Mucosa of stomach (tissue), 1 donor: ENCODE data around the gene ITGA2B.

Experiments used
- H3K27me3 ChIP-seq: one replicate; pipeline ENCODE4 v1.7.0; 2013; ENCODE audit warnings: mild to moderate bottlenecking, low read length; ENCODE audit not compliant: control insufficient read depth, insufficient read depth
- H3K36me3 ChIP-seq: one replicate; pipeline ENCODE4 v1.7.0; 2013; ENCODE audit warnings: low read length; ENCODE audit not compliant: control insufficient read depth, insufficient read depth
- H3K4me1 ChIP-seq: one replicate; pipeline ENCODE4 v1.7.0; 2013; ENCODE audit warnings: mild to moderate bottlenecking, low read length; ENCODE audit not compliant: control insufficient read depth, insufficient read depth
- H3K4me3 ChIP-seq: one replicate; pipeline ENCODE4 v1.7.0; 2013; ENCODE audit warnings: low read length
- H3K9ac ChIP-seq: one replicate; pipeline ENCODE4 v1.7.0; 2013; ENCODE audit warnings: mild to moderate bottlenecking, low read length, moderate library complexity
- H3K9me3 ChIP-seq: one replicate; pipeline ENCODE4 v1.7.0; 2013; ENCODE audit warnings: mild to moderate bottlenecking, low read length, moderate library complexity; ENCODE audit not compliant: control insufficient read depth
- donor health status: Pancreatic carcinoma.

Gene ITGA2B

DNA sequence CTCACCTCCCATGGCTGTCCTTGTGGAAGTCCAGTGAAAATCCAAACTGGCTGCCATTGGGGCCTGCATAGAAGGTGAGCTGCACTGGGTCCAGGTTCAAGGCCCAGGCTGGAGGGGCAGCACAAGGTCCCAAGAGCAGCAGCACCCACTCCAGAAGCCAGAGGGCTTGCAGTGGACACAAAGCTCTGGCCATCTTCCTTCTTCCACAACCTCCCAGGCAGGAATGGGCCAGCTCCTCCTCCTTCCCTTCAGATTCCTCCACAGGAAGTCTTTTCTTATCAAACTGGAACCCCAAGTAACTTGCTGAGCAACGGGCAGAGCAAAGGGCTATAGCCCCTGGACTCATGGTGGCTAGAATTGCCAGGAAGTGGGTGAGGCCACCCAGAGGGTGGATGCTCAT is at the start of gene ITGA2B:
Gene ITGA2B (minus strand): TSS at position 369 of the 400 bp plus-strand sequence. CDS start 176 bp downstream, at position 193.
- Histone ChIP-seq H3K27me3 (peaks cover 24% of the 10 kb centered on the region), H3K4me3 (no peak within 1 kb of the TSS), H3K9ac (no peak within 1 kb of the TSS), H3K36me3 (no peaks in the 10 kb centered on the region), H3K4me1 (peaks cover 22% of the 10 kb centered on the region), H3K9me3 (no peaks in the 10 kb centered on the region)

DNA sequence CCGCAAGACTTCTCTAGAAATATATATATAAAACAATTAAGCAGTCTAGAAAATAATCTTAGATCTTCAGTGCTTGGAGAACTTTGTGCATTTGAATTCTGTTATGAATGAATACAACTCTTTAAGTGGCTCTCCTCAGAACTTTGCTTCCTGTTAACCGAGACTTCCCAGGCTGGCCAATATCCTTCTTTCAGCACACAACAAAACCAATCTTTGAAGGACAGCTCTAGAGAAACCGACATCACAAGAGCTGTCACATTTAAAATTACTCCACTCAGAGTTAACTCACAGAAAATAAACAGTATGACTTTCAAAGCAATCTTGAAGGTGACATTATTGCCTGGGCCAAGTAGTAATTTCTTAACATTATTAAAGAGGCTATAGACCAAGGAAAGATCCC is 49.7 kb upstream of the ITGA2B start:
- Histone ChIP-seq H3K4me1 (no peaks in the 10 kb centered on the region), H3K9ac (no peak overlapping the region), H3K9me3 (no peaks in the 10 kb centered on the region), H3K27me3 (no peaks in the 10 kb centered on the region), H3K4me3 (no peak overlapping the region), H3K36me3 (no peaks in the 10 kb centered on the region)

GRCh38 chr17:44438636-44439035 is 49.2 kb upstream of the ITGA2B start:
- H3K9ac ChIP-seq, result no peak overlapping the region
- no peaks in the 10 kb centered on the region for H3K9me3 ChIP-seq
- no peaks in the 10 kb centered on the region for H3K4me1 ChIP-seq
- no peak overlapping the region for H3K4me3 ChIP-seq
- H3K27me3 ChIP-seq, result no peaks in the 10 kb centered on the region
- no peaks in the 10 kb centered on the region for H3K36me3 ChIP-seq

GRCh38 chr17:44436336-44436735 is 46.9 kb upstream of the ITGA2B start:
- no peaks in the 10 kb centered on the region for H3K4me1 ChIP-seq
- no peaks in the 10 kb centered on the region for H3K27me3 ChIP-seq
- no peaks in the 10 kb centered on the region for H3K36me3 ChIP-seq
- H3K9ac ChIP-seq, result no peak overlapping the region
- H3K9me3 ChIP-seq, result no peaks in the 10 kb centered on the region
- H3K4me3 ChIP-seq, result no peak overlapping the region

GRCh38 chr17:44432254-44433157 is 43.1 kb upstream of the ITGA2B start:
- H3K4me1 ChIP-seq, result no peaks in the 10 kb centered on the region
- H3K27me3 ChIP-seq, result no peaks in the 10 kb centered on the region
- H3K9ac ChIP-seq, result no peak overlapping the region
- H3K9me3 ChIP-seq, result no peaks in the 10 kb centered on the region
- H3K4me3 ChIP-seq, result no peak overlapping the region
- no peaks in the 10 kb centered on the region for H3K36me3 ChIP-seq

DNA sequence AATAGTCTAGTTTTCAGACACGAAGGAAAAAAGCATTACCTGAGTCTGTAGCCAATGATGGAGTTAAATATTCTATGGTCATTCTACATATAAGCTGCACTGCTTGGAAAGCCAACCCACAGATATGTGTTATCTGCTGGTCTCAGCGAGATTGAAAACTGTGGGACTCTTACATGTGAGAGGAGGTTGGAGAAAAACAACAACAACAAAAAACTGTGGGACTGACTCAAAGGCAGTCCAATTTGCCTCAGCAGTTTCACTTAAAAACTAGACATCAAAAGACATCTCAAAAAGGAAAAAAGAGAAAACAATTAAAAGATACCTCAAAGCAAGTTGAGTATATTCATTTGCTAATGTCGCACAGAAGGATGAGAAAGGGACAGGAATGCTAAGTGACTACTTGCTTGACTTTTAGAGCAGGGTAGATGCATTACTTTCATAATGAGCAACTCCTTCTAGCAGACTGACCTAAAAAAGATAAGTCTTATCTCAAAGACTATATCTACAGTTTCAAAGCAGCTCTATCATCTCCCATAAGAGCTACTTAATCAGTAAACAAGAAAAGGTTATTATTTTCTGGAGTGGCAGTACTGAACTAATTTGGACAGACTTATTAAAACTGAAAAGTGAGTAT is 35.5 kb upstream of the ITGA2B start:
- Histone ChIP-seq H3K9ac (no peak overlapping the region), H3K36me3 (no peaks in the 10 kb centered on the region), H3K27me3 (no peaks in the 10 kb centered on the region), H3K9me3 (no peaks in the 10 kb centered on the region), H3K4me3 (no peak overlapping the region), H3K4me1 (no peaks in the 10 kb centered on the region)

GRCh38 chr17:44417553-44417952 is 28.1 kb upstream of the ITGA2B start:
- H3K27me3 ChIP-seq, result no peaks in the 10 kb centered on the region
- H3K36me3 ChIP-seq, result no peaks in the 10 kb centered on the region
- H3K9ac ChIP-seq, result no peak overlapping the region
- H3K9me3 ChIP-seq, result no peaks in the 10 kb centered on the region
- peaks cover 4% of the 10 kb centered on the region for H3K4me1 ChIP-seq
- no peak overlapping the region for H3K4me3 ChIP-seq

DNA sequence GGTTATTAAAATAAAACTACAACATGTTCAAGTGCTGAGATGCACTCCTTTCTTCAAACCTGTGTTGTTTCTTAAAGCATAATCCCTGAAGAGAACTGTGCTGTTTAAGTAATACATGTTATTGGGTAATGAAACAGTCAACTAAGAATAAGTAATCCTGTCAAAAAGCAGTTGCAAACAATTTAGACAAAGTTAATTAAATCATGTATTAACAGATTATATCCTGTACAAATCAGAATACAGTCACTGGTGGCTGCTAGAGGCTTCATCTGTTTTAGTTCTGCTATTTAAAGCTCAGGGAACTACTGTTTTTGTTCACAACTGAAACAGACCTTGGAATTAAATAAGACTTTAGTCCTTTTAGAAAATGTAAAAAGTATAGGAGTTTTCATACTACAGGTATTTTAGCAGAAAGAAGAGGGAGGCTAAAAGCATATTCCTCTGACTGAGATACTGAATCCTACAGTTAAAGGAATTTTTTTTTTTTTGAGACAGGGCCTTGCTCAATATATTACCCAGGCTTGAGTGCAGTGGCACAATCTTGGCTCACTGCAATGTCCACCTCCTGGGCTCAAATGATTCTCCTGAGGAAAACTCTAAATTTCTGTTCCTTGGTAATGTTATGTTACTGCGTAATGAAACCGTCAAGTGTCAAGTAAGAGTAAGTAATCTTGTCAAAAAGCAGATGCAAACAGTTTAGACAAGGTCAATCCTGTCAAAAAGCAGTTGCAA is 27.3 kb upstream of the ITGA2B start:
- no peak overlapping the region for H3K9ac ChIP-seq
- no peak overlapping the region for H3K4me3 ChIP-seq
- H3K36me3 ChIP-seq, result no peaks in the 10 kb centered on the region
- no peaks in the 10 kb centered on the region for H3K27me3 ChIP-seq
- peaks cover 4% of the 10 kb centered on the region for H3K4me1 ChIP-seq
- no peaks in the 10 kb centered on the region for H3K9me3 ChIP-seq

GRCh38 chr17:44414394-44415155 is 25.1 kb upstream of the ITGA2B start:
- H3K9ac ChIP-seq, result no peak overlapping the region
- H3K36me3 ChIP-seq, result no peaks in the 10 kb centered on the region
- H3K4me3 ChIP-seq, result no peak overlapping the region
- no peaks in the 10 kb centered on the region for H3K27me3 ChIP-seq
- peaks cover 4% of the 10 kb centered on the region for H3K4me1 ChIP-seq
- H3K9me3 ChIP-seq, result no peaks in the 10 kb centered on the region

GRCh38 chr17:44409309-44410028 is 20.0 kb upstream of the ITGA2B start:
- H3K4me1 ChIP-seq, result no peaks in the 10 kb centered on the region
- no peaks in the 10 kb centered on the region for H3K9me3 ChIP-seq
- H3K36me3 ChIP-seq, result no peaks in the 10 kb centered on the region
- no peak overlapping the region for H3K4me3 ChIP-seq
- H3K27me3 ChIP-seq, result no peaks in the 10 kb centered on the region
- H3K9ac ChIP-seq, result no peak overlapping the region

GRCh38 chr17:44408786-44409185 is 19.3 kb upstream of the ITGA2B start:
- Histone ChIP-seq H3K36me3 (no peaks in the 10 kb centered on the region), H3K4me3 (no peak overlapping the region), H3K9me3 (no peaks in the 10 kb centered on the region), H3K9ac (no peak overlapping the region), H3K27me3 (no peaks in the 10 kb centered on the region), H3K4me1 (no peaks in the 10 kb centered on the region)
